ENCODE results near the gene CNTNAP2. TPM values are rescaled to one million over a fixed set of nuclear protein-coding genes. Genes with fewer than 3 reads are reported as not detected.

CNTNAP2 gene
- total and polyA plus RNA-seq, 2 of the 8 experiments (the other 6 are each of a cell fraction or from before 2014, with no cell fraction given), result 27.9 to 71.0 TPM

DNA sequence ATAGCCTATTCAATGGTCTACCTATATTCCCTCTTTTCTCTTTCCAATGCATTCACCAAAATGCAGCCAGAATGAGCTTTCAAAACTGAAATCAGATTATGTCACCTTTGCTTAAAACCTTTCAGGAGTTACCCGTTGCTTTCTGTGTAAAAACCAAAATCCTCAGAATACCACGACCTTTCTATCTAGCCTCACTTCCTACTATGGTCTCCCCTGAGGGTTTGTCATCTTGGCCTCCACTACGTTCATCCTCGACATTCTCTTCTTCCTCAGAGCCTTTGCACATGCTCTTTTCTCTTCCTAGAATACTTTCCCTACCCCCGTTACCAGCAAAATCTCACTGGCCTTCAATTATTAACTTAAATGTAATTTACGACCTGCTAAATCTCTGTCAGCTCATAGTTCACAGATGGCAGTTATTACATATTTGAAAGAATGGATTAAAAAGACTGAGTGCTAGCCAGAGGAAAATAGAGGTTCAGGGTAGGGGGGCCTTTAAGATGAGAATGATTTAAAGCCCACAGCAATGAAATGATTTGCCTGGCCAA lies 2093.1 kb downstream of the CNTNAP2 start:
- Histone ChIP-seq H2AK5ac (ENCODE audit: low read depth, low read length) (no peak overlapping the region), H2BK120ac (replicated peaks; ENCODE audit: low read depth, low read length) (no peak overlapping the region), H2AFZ (ENCODE audit: low read length) (no peak overlapping the region), H3K36me3 (ENCODE audit: control insufficient read depth in 2 of 4, insufficient read depth in 4 of 4, low read length in 3 of 4) (no peaks in the 10 kb centered on the region), H3K14ac (ENCODE audit: insufficient read length) (no peak overlapping the region), H3K4ac (replicated peaks; ENCODE audit: insufficient read length, low read depth, low read length) (no peak overlapping the region), H3K4me3 (ENCODE audit: extremely low read depth in 1 of 4, insufficient read depth in 2 of 4, low read depth in 3 of 4, low read length in 4 of 4) (no peak overlapping the region), H3K23ac (ENCODE audit: insufficient read length) (no peak overlapping the region), H4K91ac (replicated peaks; ENCODE audit: insufficient read length, low read length) (no peak overlapping the region), H2BK20ac (ENCODE audit: low read length) (no peak overlapping the region), H3K27ac (ENCODE audit: low read depth, low read length) (no peak overlapping the region), H3K4me1 (replicated peaks in 1 of 4; ENCODE audit: control insufficient read depth in 3 of 4, insufficient read depth in 4 of 4, low read length in 3 of 4) (no peaks in the 10 kb centered on the region), H3K79me2 (ENCODE audit: control insufficient read depth in 1 of 2, insufficient read depth in 2 of 2, low read length in 2 of 2) (no peaks in the 10 kb centered on the region), H3K56ac (replicated peaks; ENCODE audit: insufficient read length, low read depth, low read length) (no peak overlapping the region), H3K9me3 (ENCODE audit: insufficient read depth in 2 of 2, low read depth in 1 of 2, low read length in 1 of 2) (no peaks in the 10 kb centered on the region), H3K4me2 (ENCODE audit: insufficient read depth in 1 of 2, low read depth in 2 of 2, low read length in 2 of 2) (no peak overlapping the region), H3K9ac (replicated peaks in 1 of 4; ENCODE audit: extremely low read depth in 1 of 4, low read depth in 3 of 4, low read length in 3 of 4) (no peak overlapping the region), H3K27me3 (replicated peaks in 1 of 4; ENCODE audit: control insufficient read depth in 3 of 4, extremely low read depth in 1 of 4, insufficient read depth in 3 of 4, low read length in 3 of 4) (no peaks in the 10 kb centered on the region), H2BK12ac (ENCODE audit: low read depth, low read length) (no peak overlapping the region), H3K79me1 (ENCODE audit: low read depth, low read length) (no peaks in the 10 kb centered on the region; the same call in 1 of the 2 replicates), H3K23me2 (ENCODE audit: low read depth, low read length) (no peaks in the 10 kb centered on the region), H2BK5ac (ENCODE audit: low read depth, low read length) (no peak overlapping the region), H4K8ac (ENCODE audit: extremely low read depth, insufficient read depth, low read length) (no peak overlapping the region), H4K5ac (ENCODE audit: insufficient read length, low read depth, low read length) (no peak overlapping the region), H2BK15ac (ENCODE audit: low read length) (no peak overlapping the region), H4K20me1 (replicated peaks in 1 of 2; ENCODE audit: control insufficient read depth in 1 of 2, insufficient read depth in 2 of 2, low read length in 2 of 2) (no peaks in the 10 kb centered on the region), H3K18ac (ENCODE audit: extremely low read depth, low read length) (no peak overlapping the region)
- CTCF ChIA-PET (ENCODE audit: partially characterized antibody), result interaction anchor here (0.6 to 2.4 kb wide), 3 partner anchors 32 to 882 kb away, joined by 3 to 12 read pairs (median 3); no protein-coding TSS in a partner anchor
- DNase-seq (ENCODE audit: low read depth in 1 of 2, low spot score in 2 of 2), result no peak
- POLR2A ChIA-PET (ENCODE audit: partially characterized antibody), result no interaction called here
- 89% methylated on average over 6 of the region's 6 CpGs; no CpG with 5 or more reads in 1 of the 2 experiments for WGBS, 2 experiments (ENCODE audit: extremely low coverage in 1 of 2, insufficient coverage in 1 of 2, insufficient read length in 1 of 2, insufficient replicate concordance in 2 of 2, low coverage in 1 of 2, low lambda C conversion rate in 2 of 2, missing lambda C conversion rate in 1 of 2)
- no peak for FAIRE-seq
- TF ChIP-seq HDAC6 (IDR thresholded peaks at IDR 0.05; ENCODE audit: low read depth, low read length), result no peak
- no peak for TF ChIP-seq POU5F1 (IDR thresholded peaks at IDR 0.05; ENCODE audit: low read depth, low read length)
- TF ChIP-seq CREB1 (IDR thresholded peaks at IDR 0.05), result no peak
- TF ChIP-seq KDM5A (IDR thresholded peaks at IDR 0.05; ENCODE audit: low read length), result no peak
- no peak for TF ChIP-seq TCF12 (IDR thresholded peaks at IDR 0.05; ENCODE audit: low read depth, low read length)
- no peak for TF ChIP-seq RFX5 (IDR thresholded peaks at IDR 0.05; ENCODE audit: borderline replicate concordance, low read depth, low read length)
- TF ChIP-seq, protein P1, sequence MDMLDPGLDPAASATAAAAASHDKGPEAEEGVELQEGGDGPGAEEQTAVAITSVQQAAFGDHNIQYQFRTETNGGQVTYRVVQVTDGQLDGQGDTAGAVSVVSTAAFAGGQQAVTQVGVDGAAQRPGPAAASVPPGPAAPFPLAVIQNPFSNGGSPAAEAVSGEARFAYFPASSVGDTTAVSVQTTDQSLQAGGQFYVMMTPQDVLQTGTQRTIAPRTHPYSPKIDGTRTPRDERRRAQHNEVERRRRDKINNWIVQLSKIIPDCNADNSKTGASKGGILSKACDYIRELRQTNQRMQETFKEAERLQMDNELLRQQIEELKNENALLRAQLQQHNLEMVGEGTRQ (IDR thresholded peaks at IDR 0.05; ENCODE audit: low read length), result no peak
- TF ChIP-seq MAFK (IDR thresholded peaks at IDR 0.05; ENCODE audit: low read depth, low read length), result no peak
- TF ChIP-seq TAF7 (optimal IDR thresholded peaks at IDR 0.05; ENCODE audit: borderline replicate concordance, low read depth, low read length), result no peak
- TF ChIP-seq EGR1 (IDR thresholded peaks at IDR 0.05; ENCODE audit: borderline replicate concordance, low read depth, low read length), result no peak
- TF ChIP-seq RNF2 (IDR thresholded peaks at IDR 0.05; ENCODE audit: borderline replicate concordance, low read depth, low read length, missing control alignments, poor library complexity, severe bottlenecking), result no peak
- no peak for TF ChIP-seq CBX8 (IDR thresholded peaks at IDR 0.05; ENCODE audit: borderline replicate concordance, low read depth, low read length)
